ENCODE data around the gene TYW1.
"Not testable (repeated sequence)": the region's sequence is repeated elsewhere in the genome, so short reads cannot be mapped to it uniquely, and the experiment has no call there.

DNA sequence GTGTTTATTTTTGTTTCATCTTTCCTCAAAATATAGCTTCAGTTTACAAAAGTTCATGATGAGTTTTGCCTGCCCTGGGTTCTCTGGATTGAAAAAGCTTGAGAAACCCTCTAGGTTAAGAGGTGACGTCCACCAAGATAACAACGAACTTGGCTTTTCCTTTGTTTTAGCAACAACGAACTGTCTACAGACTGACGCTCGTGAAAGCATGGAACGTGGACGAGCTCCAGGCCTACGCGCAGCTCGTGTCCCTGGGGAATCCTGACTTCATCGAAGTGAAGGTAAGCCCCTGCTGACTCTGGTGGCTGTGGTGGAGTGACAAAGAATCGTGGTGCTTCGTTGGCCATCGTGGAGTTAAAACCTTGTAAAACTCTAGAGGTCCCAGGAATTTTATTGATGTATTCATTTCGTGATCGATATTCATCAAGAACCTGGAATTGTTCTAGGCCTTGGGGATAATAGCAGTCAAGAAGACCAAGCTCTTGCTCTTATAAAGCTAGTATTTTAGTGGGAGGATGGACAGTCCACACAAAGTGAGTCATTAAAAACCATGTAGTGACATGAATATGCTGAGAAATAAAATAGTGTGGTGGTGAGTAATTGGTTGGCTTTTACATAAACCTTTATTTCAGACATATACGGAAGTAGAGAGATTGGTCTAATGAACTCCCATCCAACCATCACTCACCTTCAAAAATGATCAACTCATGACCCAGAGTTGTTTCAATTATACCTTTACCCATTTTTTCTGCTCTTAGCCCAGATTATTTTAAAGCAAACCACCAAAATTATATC is 186.5 kb downstream of the TYW1 start:
- TF ChIP-seq CTCF, POLR2AphosphoS5 (IDR thresholded peaks at IDR 0.05): not testable (repeated sequence)
